ENCODE measurements around the gene PAAF1. TPM values are rescaled to one million over a fixed set of nuclear protein-coding genes. Genes with fewer than 3 reads are reported as not detected.
A peak's percentile ranks its signal among the peaks of the same experiment; 100 is the strongest.

The PAAF1 gene
- total and polyA plus RNA-seq, 10 of the 15 experiments (the other 5 are each of a cell fraction or from before 2014, with no cell fraction given), result 13.7 to 70.6 (median 29.1) TPM

- TF ChIP-seq RELB (IDR thresholded peaks at IDR 0.05; ENCODE audit: low read depth) (peak; percentile 75), NKRF (conservative IDR thresholded peaks at IDR 0.05) (peak; percentile 84), RAD51 (IDR thresholded peaks at IDR 0.05) (no peak), RUNX3 (IDR thresholded peaks at IDR 0.05; ENCODE audit: low read length) (peak; percentile 71), CUX1 (IDR thresholded peaks at IDR 0.05; ENCODE audit: insufficient replicate concordance, low read depth, low read length) (no peak), MYB (IDR thresholded peaks at IDR 0.05; ENCODE audit: borderline replicate concordance, low read depth, low read length) (no peak), SIN3A (IDR thresholded peaks at IDR 0.05; ENCODE audit: low read depth, low read length) (peak; percentile 81), CEBPZ (IDR thresholded peaks at IDR 0.05; ENCODE audit: low read depth, low read length) (peak; percentile 65), POU2F2 (IDR thresholded peaks at IDR 0.05; ENCODE audit: borderline replicate concordance, low read depth, low read length) (peak; percentile 69), FOS (IDR thresholded peaks at IDR 0.05; ENCODE audit: borderline replicate concordance, extremely low read depth, insufficient read length) (no peak), ATF7 (IDR thresholded peaks at IDR 0.05; ENCODE audit: low read depth) (peak; percentile 35; the same call in 1 of the 2 replicates), RELA (IDR thresholded peaks at IDR 0.05; ENCODE audit: borderline replicate concordance, partially characterized antibody) (no peak), POLR2AphosphoS2 (IDR thresholded peaks at IDR 0.05; ENCODE audit: low read depth, low read length) (peak; percentile 84), SREBF2 (IDR thresholded peaks at IDR 0.05; ENCODE audit: low read length) (peak; percentile 33; the same call in 1 of the 2 replicates)
Measured at GRCh38 chr11:73876424-73877310, at the start of gene PAAF1, which contains the start of gene COA4 (continued).
